IMR-90 (cell line): ENCODE measurements around the gene PHEX. TPM values are rescaled to one million over a fixed set of nuclear protein-coding genes. Genes with fewer than 3 reads are reported as not detected.
A peak's percentile ranks its signal among the peaks of the same experiment; 100 is the strongest.

Experiments used
- ATAC-seq: fragments of 200-7000 bp; cut with Tn5 transposase; 2 replicates; pipeline ENCODE4 v1.9.1; 2020; ENCODE audit warnings: low read depth, mild to moderate bottlenecking, moderate library complexity
- BruUV-seq: library from RNA; stranded (reverse); fragments of 400-500 nt; replicated peaks from 2 replicates; lab custom pipeline; 2021; lab: Mats Ljungman, UMichigan
- CTCF ChIA-PET: fragments of 300-600 bp; formaldehyde crosslinking; extraction: SDS; loops from one replicate; lab custom pipeline; 2021; ENCODE audit warnings: antibody characterized with exemption; lab: Yijun Ruan, JAX
- POLR2A ChIA-PET: fragments of 300-600 bp; sonication (Branson Sonifier 250); formaldehyde crosslinking; loops from one replicate; lab custom pipeline; 2022; ENCODE audit warnings: antibody characterized with exemption; ENCODE audit not compliant: unreplicated experiment; lab: Charles Lee
- DNase-seq: peaks from one replicate; pipeline ENCODE4 v3.0.0; 2013
- H2AFZ ChIP-seq: replicated peaks from 2 replicates; pipeline ENCODE3; 2013; ENCODE audit warnings: low read length, mild to moderate bottlenecking; ENCODE audit not compliant: poor library complexity
- H2AK5ac ChIP-seq: 2 replicates; pipeline ENCODE4 v1.6.1; 2013; ENCODE audit warnings: low read depth, low read length, inconsistent platforms
- H2AK9ac ChIP-seq: replicated peaks from 2 replicates; pipeline ENCODE3; 2013; ENCODE audit warnings: mild to moderate bottlenecking, low read depth, low read length, moderate library complexity; ENCODE audit not compliant: poor library complexity
- H2BK120ac ChIP-seq: 2 replicates; pipeline ENCODE4 v1.6.1; 2013; ENCODE audit warnings: low read depth, low read length, inconsistent platforms
- H2BK15ac ChIP-seq: 3 replicates; pipeline ENCODE4 v1.6.1; 2013; ENCODE audit warnings: low read depth, low read length, inconsistent platforms
- H2BK20ac ChIP-seq: 2 replicates; pipeline ENCODE4 v1.6.1; 2013; ENCODE audit warnings: low read depth, mild to moderate bottlenecking, inconsistent platforms, low read length, moderate library complexity
- H2BK5ac ChIP-seq: 2 replicates; pipeline ENCODE4 v1.6.1; 2013; ENCODE audit warnings: mild to moderate bottlenecking, low read depth, low read length, inconsistent platforms; ENCODE audit not compliant: poor library complexity, severe bottlenecking
- H3K14ac ChIP-seq: replicated peaks from 2 replicates; pipeline ENCODE4 v1.6.1; 2013; ENCODE audit warnings: low read depth, low read length, inconsistent platforms
- H3K18ac ChIP-seq: 2 replicates; pipeline ENCODE4 v1.6.1; 2013; ENCODE audit warnings: low read depth, low read length, control low read depth
- H3K23ac ChIP-seq: 2 replicates; pipeline ENCODE4 v1.6.1; 2013; ENCODE audit warnings: low read depth, low read length, inconsistent platforms
- H3K27ac ChIP-seq: 2 replicates; pipeline ENCODE4 v1.5.1; 2013; ENCODE audit warnings: mild to moderate bottlenecking, control low read depth, low read length; ENCODE audit not compliant: insufficient read depth
- H3K27me3 ChIP-seq: 2 replicates; pipeline ENCODE4 v1.6.1; 2013; ENCODE audit warnings: low read length; ENCODE audit not compliant: control insufficient read depth, insufficient read depth
- H3K36me3 ChIP-seq: 2 replicates; pipeline ENCODE4 v1.6.1; 2013; ENCODE audit warnings: low read length, mixed read lengths; ENCODE audit not compliant: control insufficient read depth, insufficient read depth
- H3K4ac ChIP-seq: 2 replicates; pipeline ENCODE4 v1.6.1; 2013; ENCODE audit warnings: low read depth, low read length, inconsistent platforms
- H3K4me1 ChIP-seq: 2 replicates; pipeline ENCODE4 v1.6.1; 2013; ENCODE audit warnings: low read length, mixed read lengths; ENCODE audit not compliant: control insufficient read depth, insufficient read depth
- H3K4me2 ChIP-seq: 2 replicates; pipeline ENCODE4 v1.6.1; 2013; ENCODE audit warnings: low read depth, mild to moderate bottlenecking, control low read depth, low read length, moderate library complexity
- H3K4me3 ChIP-seq: 2 replicates; pipeline ENCODE4 v1.5.1; 2013; ENCODE audit warnings: low read depth, mild to moderate bottlenecking, control low read depth, low read length, moderate library complexity; ENCODE audit not compliant: insufficient read depth
- H3K56ac ChIP-seq: 2 replicates; pipeline ENCODE4 v1.6.1; 2013; ENCODE audit warnings: low read length, inconsistent platforms; ENCODE audit not compliant: insufficient read depth; ENCODE audit errors: extremely low read depth
- H3K79me1 ChIP-seq, 2 experiments: 2 replicates each; pipeline ENCODE4 v1.6.1; 2013; ENCODE audit warnings: low read length in 2 of 2, inconsistent platforms in 1 of 2, low read depth in 1 of 2
- H3K9ac ChIP-seq: 2 replicates; pipeline ENCODE4 v1.6.1; 2013; ENCODE audit warnings: low read depth, low read length, control low read depth
- H3K9me1 ChIP-seq: 2 replicates; pipeline ENCODE4 v1.6.1; 2013; ENCODE audit warnings: low read length, inconsistent platforms; ENCODE audit not compliant: insufficient read depth
- H3K9me3 ChIP-seq: 2 replicates; pipeline ENCODE4 v1.6.1; 2013; ENCODE audit warnings: low read length; ENCODE audit not compliant: control insufficient read depth, insufficient read depth
- H4K20me1 ChIP-seq: 2 replicates; pipeline ENCODE4 v1.6.1; 2013; ENCODE audit warnings: low read length, inconsistent platforms; ENCODE audit not compliant: insufficient read depth
- H4K5ac ChIP-seq: 2 replicates; pipeline ENCODE4 v1.6.1; 2013; ENCODE audit warnings: mild to moderate bottlenecking, low read depth, low read length, control low read depth
- H4K8ac ChIP-seq, 2 experiments: 2 replicates each; pipeline ENCODE4 v1.6.1; 2013; ENCODE audit warnings: low read depth in 2 of 2, low read length in 2 of 2, control low read depth in 1 of 2, inconsistent platforms in 1 of 2
- H4K91ac ChIP-seq: 2 replicates; pipeline ENCODE4 v1.6.1; 2013; ENCODE audit warnings: low read depth, low read length, inconsistent platforms; ENCODE audit not compliant: insufficient read depth
- FOS ChIP-seq: fragments of 150-350 bp; IDR thresholded peaks from 2 replicates; pipeline ENCODE4 v1.6.1; 2016; ENCODE audit warnings: low read depth, low read length
- WGBS, 2 experiments: methylation state at CpG; one replicate each; pipeline versions ENCODE4 v1.1.5 to v1.1.7; 2013; ENCODE audit warnings: missing lambda C conversion rate in 2 of 2; ENCODE audit not compliant: insufficient read length in 1 of 2; ENCODE audit errors: extremely low coverage in 2 of 2; 5-methylcytosine and 5-hydroxymethylcytosine counted together
- dilution Hi-C: fragments of 300-500 bp; cut with HindIII; formaldehyde crosslinking; loops from one replicate; pipeline ENCODE4 v1.14.3; 2018; ENCODE audit warnings: low sequenced_read_pairs; ENCODE audit not compliant: unreplicated experiment
- in situ Hi-C: fragments of 300-500 bp; cut with MboI; formaldehyde crosslinking; loops from 3 replicates; pipeline ENCODE4 v1.14.3; 2019; ENCODE audit warnings: low sequenced_read_pairs, inconsistent platforms, mixed read lengths
- intact Hi-C: fragments of 100-400 bp; cut with micrococcal nuclease; formaldehyde crosslinking; loops from 2 replicates; pipeline ENCODE4 v1.10.0; 2022
- polyA plus RNA-seq, 3 experiments: library from polyadenylated mRNA; depleted of rRNA; stranded (reverse); fragments of >200 nt; gene quantifications; 2 replicates each; pipeline ENCODE4 v1.2.3, GENCODE V29; 2012; ENCODE audit warnings: low replicate concordance in 1 of 3
- total RNA-seq: library from RNA; depleted of rRNA; stranded (reverse); fragments of >200 nt; gene quantifications from 2 replicates; pipeline ENCODE4 v1.2.3, GENCODE V29; 2012

Gene PHEX
- total and polyA plus RNA-seq, 2 of the 4 experiments (the other 2 are of a cell fraction), result 0.10 to 0.18 TPM

DNA sequence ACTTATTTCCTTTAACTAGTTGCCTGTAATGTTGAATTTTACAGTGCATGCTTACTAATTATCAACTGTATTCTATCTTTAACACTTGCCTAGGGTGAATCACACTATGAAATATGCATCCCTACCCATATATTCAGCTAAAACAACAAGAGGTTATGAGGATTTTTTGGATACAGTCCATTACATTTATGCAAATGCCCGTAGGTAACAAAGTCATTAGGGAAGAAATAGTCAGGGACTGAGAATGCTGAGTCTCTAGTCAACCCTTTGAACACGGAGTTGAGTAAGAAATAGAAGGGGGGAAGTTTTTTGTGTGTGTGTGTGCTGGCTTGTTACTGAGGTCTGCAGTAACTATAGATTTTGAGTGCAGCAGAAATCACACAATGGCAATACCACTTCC lies 214.5 kb downstream of the PHEX start:
- Histone ChIP-seq H4K8ac (peak overlapping the region in 1 of 2 experiments; percentile 39; a peak in 1 of 4 replicates), H3K4ac (peak overlapping the region; percentile 24; the same call in 1 of the 2 replicates), H3K9ac (no peak overlapping the region), H2BK120ac (peak overlapping the region; percentile 52; the same call in 1 of the 2 replicates), H2BK15ac (no peak overlapping the region; the same call in 2 of the 3 replicates), H3K4me3 (no peak overlapping the region), H2AK9ac (no peak overlapping the region), H3K27me3 (no peaks in the 10 kb centered on the region), H4K20me1 (no peaks in the 10 kb centered on the region), H3K4me2 (peak overlapping the region; percentile 56; the same call in 1 of the 2 replicates), H4K91ac (no peak overlapping the region), H3K79me1 (no peaks in the 10 kb centered on the region), H3K9me3 (no peaks in the 10 kb centered on the region), H2BK20ac (0 out of 2 replicates have a peak overlapping the region, but pooled peaks have one; percentile 31), H3K14ac (0 out of 2 replicates have a peak overlapping the region, but pooled peaks have one; percentile 14), H3K36me3 (no peaks in the 10 kb centered on the region), H2BK5ac (no peak overlapping the region), H3K56ac (no peak overlapping the region), H2AK5ac (no peak overlapping the region), H2AFZ (no peak overlapping the region), H3K27ac (no peak overlapping the region), H3K9me1 (no peaks in the 10 kb centered on the region), H3K18ac (peak overlapping the region; percentile 29; the same call in 1 of the 2 replicates), H3K4me1 (no peaks in the 10 kb centered on the region), H3K23ac (no peak overlapping the region), H4K5ac (no peak overlapping the region)
- no peak for TF ChIP-seq FOS
- WGBS, 2 experiments, result 0% methylated on average over 1 of the region's 2 CpGs; no CpG with 5 or more reads in 1 of the 2 experiments
- dilution Hi-C loops (no loop called here), in situ Hi-C loops (no loop called here), intact Hi-C loops (no loop called here)
- no TSS peak for BruUV-seq
- DNase-seq, result peak; percentile 23
- POLR2A ChIA-PET, result no interaction called here
- CTCF ChIA-PET, result interaction anchor here (0.7 kb wide), 1 partner anchor 37 kb away, joined by 3 read pairs; no protein-coding TSS in a partner anchor
- peak; percentile 66; the same call in 1 of the 2 replicates for ATAC-seq
